Measurements from ENCODE around the gene ZDHHC7. TPM values are rescaled to one million over a fixed set of nuclear protein-coding genes. Genes with fewer than 3 reads are reported as not detected.

The ZDHHC7 gene
- total and polyA plus RNA-seq, 9 of the 15 experiments (the other 6 are each of a cell fraction or from before 2014, with no cell fraction given): 1.7 to 49.7 (median 37.4) TPM

GRCh38 chr16:84929421-84930297 is 81.7 kb downstream of the ZDHHC7 start (continued):
- TF ChIP-seq PML (IDR thresholded peaks at IDR 0.05; ENCODE audit: low read length) (no peak), IRF9 (tag; IDR thresholded peaks at IDR 0.05) (no peak), ZNF75A (CRISPR knock-in tag; IDR thresholded peaks at IDR 0.05) (no peak), ZNF436 (CRISPR knock-in tag; IDR thresholded peaks at IDR 0.05) (no peak), SRSF1 (IDR thresholded peaks at IDR 0.05; ENCODE audit: low read depth, low read length) (no peak), RBM22 (IDR thresholded peaks at IDR 0.05; ENCODE audit: low read depth, low read length, poor library complexity, severe bottlenecking) (no peak), ZNF395 (CRISPR knock-in tag; IDR thresholded peaks at IDR 0.05) (no peak), NUFIP1 (IDR thresholded peaks at IDR 0.05; ENCODE audit: partially characterized antibody) (no peak), ZFX (CRISPR knock-in tag; IDR thresholded peaks at IDR 0.05) (peak; percentile 77), JUNB (CRISPR knock-in tag; conservative IDR thresholded peaks at IDR 0.05) (no peak), ZNF41 (CRISPR knock-in tag; conservative IDR thresholded peaks at IDR 0.05) (no peak), ZNF639 (CRISPR knock-in tag; conservative IDR thresholded peaks at IDR 0.05 in 1 of 2, IDR thresholded peaks at IDR 0.05 in 1 of 2) (0 out of 4 replicates have a peak, but pooled peaks of 1 of the 2 experiments have one; percentile 18), CHCHD3 (CRISPR knock-in tag; IDR thresholded peaks at IDR 0.05) (no peak), CTBP1 (IDR thresholded peaks at IDR 0.05; ENCODE audit: borderline replicate concordance) (no peak), ATF1 (CRISPR knock-in tag; IDR thresholded peaks at IDR 0.05) (no peak), ATF1 (tag; IDR thresholded peaks at IDR 0.05) (no peak)
- TF ChIP-seq, protein P1, sequence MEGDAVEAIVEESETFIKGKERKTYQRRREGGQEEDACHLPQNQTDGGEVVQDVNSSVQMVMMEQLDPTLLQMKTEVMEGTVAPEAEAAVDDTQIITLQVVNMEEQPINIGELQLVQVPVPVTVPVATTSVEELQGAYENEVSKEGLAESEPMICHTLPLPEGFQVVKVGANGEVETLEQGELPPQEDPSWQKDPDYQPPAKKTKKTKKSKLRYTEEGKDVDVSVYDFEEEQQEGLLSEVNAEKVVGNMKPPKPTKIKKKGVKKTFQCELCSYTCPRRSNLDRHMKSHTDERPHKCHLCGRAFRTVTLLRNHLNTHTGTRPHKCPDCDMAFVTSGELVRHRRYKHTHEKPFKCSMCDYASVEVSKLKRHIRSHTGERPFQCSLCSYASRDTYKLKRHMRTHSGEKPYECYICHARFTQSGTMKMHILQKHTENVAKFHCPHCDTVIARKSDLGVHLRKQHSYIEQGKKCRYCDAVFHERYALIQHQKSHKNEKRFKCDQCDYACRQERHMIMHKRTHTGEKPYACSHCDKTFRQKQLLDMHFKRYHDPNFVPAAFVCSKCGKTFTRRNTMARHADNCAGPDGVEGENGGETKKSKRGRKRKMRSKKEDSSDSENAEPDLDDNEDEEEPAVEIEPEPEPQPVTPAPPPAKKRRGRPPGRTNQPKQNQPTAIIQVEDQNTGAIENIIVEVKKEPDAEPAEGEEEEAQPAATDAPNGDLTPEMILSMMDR (IDR thresholded peaks at IDR 0.05 in 2 of 3, conservative IDR thresholded peaks at IDR 0.05 in 1 of 3; ENCODE audit: insufficient read depth in 2 of 3, low read depth in 1 of 3, low read length in 3 of 3): no peak
- TF ChIP-seq, protein P2, sequence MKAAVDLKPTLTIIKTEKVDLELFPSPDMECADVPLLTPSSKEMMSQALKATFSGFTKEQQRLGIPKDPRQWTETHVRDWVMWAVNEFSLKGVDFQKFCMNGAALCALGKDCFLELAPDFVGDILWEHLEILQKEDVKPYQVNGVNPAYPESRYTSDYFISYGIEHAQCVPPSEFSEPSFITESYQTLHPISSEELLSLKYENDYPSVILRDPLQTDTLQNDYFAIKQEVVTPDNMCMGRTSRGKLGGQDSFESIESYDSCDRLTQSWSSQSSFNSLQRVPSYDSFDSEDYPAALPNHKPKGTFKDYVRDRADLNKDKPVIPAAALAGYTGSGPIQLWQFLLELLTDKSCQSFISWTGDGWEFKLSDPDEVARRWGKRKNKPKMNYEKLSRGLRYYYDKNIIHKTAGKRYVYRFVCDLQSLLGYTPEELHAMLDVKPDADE (conservative IDR thresholded peaks at IDR 0.05; ENCODE audit: control insufficient read depth, low read depth, low read length): no peak
- TF ChIP-seq, protein P3, sequence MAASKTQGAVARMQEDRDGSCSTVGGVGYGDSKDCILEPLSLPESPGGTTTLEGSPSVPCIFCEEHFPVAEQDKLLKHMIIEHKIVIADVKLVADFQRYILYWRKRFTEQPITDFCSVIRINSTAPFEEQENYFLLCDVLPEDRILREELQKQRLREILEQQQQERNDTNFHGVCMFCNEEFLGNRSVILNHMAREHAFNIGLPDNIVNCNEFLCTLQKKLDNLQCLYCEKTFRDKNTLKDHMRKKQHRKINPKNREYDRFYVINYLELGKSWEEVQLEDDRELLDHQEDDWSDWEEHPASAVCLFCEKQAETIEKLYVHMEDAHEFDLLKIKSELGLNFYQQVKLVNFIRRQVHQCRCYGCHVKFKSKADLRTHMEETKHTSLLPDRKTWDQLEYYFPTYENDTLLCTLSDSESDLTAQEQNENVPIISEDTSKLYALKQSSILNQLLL (CRISPR knock-in tag; IDR thresholded peaks at IDR 0.05; ENCODE audit: borderline replicate concordance): no peak

Measured in K562 (cell line).